NCI-H187 treated with DMSO at 0.1 percent for 48 hours (cell line): ENCODE data around the gene ACAD9.
"Not testable (repeated sequence)": the region's sequence is repeated elsewhere in the genome, so short reads cannot be mapped to it uniquely, and the experiment has no call there.

Experiments used
- DNase-seq: peaks from one replicate; lab custom pipeline; 2025; lab: John Stamatoyannopoulos, UW

ACAD9 gene

GRCh38 chr3:128895843-128896697 lies 16.6 kb downstream of the ACAD9 start:
- DNase-seq, result no peak

- no peak for DNase-seq
These were observed 23.0 kb downstream of the ACAD9 start for GRCh38 chr3:128902426-128902825.

DNA sequence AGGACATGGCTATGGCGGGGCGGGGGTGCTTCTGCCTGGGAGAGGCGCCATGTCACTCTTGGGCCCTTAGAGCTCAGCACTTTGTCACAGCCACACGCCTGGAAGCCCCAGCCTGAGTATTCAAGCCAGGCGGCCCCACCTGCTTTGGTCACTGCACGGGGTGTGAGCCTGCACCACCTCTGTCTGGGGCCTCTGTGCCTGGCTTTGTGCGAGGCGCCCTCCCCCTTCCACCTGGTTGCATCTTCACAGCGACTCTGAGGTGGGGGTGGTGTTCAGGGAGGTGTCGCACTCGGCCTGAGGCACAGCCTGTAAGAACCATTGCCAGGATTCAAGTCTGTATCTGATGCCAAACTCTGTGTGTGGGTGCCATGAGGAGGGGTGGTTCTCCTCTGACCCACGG lies 24.1 kb downstream of the ACAD9 start:
- DNase-seq, result no peak

- DNase-seq, result no peak
These were observed 26.8 kb downstream of the ACAD9 start for GRCh38 chr3:128906031-128906803.

DNA sequence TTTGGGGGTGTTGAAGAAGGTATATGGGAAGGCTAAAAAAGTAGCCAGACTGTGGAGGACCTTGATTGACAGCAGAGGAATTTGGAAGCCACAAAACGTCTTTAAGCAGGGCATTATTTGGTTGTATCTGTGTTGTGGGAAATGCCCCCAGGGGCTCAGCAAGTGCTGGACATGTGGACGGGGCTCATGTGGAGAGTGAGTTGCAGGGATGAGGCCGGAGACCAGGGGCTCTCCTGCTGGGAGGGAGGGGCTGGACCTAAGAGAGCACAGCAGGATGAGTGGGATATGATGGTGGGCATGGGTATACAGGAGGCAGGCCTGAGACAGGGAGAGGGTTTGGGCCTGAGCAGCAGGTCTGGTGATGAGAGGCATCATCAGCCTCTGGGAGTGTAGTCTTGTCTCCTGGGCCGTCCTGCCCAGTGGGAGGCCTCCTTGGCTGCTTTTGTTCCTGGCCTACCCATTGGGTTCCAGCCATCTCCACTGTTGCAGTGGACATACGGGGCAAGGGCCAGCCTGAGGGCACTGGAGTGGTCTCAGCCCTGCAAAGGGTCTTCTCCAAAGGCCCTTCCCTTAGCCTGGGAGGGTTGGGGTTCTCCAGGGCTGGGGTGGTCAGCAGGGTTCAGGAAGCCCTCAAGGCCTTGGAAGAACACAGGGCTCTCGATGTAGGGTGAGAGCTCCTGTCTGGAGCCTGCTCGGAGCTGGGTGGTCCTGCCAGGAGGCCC lies 27.5 kb downstream of the ACAD9 start:
- no peak for DNase-seq

DNA sequence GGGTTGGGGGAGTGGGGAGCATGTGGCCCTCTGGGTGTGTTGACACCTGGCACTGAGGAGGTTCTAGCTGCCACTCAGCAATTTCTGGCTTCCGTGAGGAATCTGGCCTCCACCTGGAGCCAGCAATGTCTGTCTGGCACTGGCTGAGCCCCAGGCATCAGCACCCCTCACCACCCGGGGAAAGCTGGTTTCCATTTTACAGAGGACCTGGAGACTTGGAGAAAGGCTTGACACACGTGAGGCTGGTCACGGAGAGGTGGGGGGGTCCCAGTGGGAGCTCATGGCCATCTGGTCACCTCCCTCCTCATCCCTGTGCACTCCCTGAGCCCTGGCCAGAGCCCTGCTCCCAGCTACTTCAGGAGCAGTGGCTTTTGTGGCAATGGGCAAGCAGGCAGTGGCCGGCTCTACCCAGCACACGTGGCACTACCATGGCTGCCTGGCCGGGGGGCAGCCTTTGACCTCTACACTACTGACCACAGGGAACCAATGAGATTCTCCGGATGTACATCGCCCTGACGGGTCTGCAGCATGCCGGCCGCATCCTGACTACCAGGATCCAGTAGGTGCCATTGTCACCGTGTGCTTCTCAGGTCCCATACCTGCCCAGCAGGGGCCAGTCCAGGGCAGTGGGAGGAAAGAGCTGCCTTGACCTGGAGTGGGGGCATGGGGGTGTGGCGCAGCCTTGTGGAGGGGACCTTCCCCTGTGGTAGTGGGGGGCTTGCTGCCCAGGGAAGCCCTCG lies 28.5 kb downstream of the ACAD9 start:
- no peak for DNase-seq

- no peak for DNase-seq
These were observed 29.5 kb downstream of the ACAD9 start for GRCh38 chr3:128908951-128909350.

DNA sequence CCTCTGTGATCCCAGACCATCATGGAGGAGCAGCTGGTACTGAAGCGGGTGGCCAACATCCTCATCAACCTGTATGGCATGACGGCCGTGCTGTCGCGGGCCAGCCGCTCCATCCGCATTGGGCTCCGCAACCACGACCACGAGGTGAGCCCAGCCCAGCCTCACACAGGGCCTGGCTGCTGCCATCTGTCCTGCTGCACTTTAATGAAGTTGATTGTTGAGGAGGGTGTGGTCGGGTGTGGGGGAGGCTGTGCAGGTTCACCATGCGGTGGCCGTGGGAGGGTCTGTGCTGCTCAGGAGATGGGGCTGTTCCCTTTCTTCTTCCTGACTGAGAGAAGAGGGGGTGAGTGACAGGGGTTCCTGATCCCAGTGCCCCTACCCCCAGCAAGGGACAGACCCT lies 30.6 kb downstream of the ACAD9 start:
- no peak for DNase-seq

- no peak for DNase-seq
These were observed 32.5 kb downstream of the ACAD9 start for GRCh38 chr3:128911911-128912310.

DNA sequence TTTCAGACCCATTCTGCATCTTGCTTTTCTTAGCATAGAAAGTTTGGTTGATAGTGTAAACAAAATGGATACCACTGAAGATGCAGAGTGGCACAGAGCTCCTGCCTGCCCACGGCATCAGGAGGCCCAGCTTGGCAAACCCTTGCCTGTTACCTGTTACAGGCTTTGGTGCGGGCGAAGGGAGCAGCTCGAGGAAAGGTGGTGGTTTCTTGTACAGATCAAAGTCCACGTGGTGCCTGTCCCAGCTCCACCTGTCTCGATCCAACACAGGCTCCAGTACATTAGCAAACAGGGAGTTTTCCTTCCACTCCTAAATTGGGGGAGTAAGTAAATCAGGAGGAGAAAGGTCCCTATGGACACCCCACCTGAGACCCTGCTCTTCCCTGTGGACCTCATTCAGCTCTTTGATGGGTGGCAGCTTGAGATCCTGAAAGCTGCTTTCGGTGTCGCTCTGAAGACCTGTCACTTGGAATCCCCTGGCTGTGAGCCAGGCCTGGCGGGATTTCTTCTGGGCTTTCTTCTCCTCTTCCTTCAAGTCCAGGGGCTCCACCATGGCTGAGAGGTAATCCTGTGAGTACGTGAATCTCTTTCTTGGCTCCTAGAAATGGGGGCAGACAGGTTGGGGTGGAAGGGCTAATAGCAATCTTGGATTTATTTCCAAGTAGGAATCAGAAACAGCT lies 35.7 kb downstream of the ACAD9 start:
- DNase-seq, result no peak

- DNase-seq, result no peak
These were observed 37.9 kb downstream of the ACAD9 start for GRCh38 chr3:128917291-128917690.

GRCh38 chr3:128919988-128920387 lies 40.6 kb downstream of the ACAD9 start:
- no peak for DNase-seq

DNA sequence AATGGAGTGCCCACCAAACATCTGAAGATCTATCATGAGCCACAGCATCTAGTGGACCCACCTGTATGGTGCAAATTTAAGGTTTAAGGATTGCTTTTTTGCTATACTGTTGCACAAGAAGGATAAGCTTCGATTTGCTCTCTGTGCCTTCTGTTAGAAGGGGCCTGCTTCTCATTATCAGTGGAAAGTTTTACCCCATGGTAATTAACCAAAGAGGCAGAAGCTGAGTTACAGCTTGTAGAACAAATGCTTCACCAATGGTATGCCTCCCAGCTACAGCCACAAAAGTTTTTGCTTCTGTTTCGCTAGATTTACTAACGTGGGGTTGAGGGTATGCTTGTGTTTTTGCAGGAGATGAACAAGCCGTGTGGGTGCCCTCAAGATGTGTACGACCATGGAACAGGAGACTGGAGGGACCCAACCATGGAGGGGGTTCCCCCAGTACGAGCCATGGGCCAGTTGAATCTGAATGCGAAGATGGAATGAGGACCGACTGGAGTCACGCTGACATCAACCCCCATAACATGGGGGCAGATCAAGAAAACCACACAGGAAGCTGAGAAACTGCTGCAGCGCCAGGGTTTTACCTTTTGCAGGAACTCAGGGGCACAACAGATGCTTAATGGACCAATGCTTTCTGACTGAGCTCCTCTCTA lies 43.5 kb downstream of the ACAD9 start:
- DNase-seq, result no peak

DNA sequence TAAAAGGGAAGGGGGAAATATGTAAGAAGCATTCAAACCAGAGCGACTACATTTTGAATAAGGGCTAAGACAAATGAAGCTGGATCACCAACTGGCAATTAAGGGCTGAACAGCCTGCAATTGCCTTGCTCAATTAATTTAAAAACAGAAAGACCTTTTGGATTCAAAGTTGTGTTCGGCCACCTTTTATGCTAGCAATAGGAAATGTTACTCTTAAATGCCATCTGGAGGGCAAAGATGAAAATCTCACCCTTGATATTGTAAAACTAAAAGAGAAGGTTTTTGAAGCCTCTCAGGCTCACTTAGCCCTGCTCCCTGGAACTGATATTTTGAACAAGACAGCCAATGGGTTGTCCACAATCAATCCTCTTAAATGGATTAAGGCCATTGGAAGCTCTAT lies 44.2 kb downstream of the ACAD9 start:
- DNase-seq, result no peak

GRCh38 chr3:128923986-128924385 lies 44.6 kb downstream of the ACAD9 start:
- not testable (repeated sequence) for DNase-seq

DNA sequence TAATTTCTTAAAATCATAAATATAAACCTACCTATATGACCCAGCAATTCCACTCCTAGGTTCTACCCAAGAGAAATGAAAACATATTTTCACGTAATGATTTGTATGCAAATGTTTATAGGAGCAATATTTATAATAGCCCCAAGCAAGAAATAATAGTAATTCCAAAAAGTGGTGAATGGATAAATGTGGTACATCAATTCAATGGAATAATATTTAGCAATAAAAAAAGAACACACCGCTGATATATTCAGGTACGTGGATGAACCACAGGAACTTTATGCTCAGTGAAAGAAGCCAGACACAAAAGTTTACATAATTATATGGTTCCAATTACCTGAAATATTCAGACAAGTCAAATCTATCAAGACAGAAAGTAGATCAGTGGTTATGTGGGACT lies 49.9 kb downstream of the ACAD9 start:
- no peak for DNase-seq

DNA sequence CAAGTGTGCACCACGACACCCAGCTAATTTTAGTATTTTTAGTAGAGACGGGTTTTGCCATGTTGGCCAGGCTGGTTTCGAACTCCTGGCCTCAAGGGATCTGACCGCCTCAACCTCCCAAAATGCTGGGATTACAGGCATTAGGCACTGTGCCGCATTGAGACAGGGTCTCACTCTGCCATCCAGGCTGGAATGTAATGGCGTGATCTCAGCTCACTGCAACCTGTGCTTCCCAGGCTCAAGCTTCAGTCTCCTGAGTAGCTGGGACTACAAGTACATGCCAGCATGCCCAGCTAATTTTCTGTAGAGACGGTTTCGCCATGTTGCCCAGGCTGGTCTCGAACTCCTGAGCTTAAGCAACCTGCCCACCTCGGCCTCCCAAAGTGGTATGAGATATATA lies 51.6 kb downstream of the ACAD9 start:
- no peak for DNase-seq

GRCh38 chr3:128932516-128933212 lies 53.2 kb downstream of the ACAD9 start:
- DNase-seq, result no peak

- DNase-seq, result no peak
These were observed 53.9 kb downstream of the ACAD9 start for GRCh38 chr3:128933213-128933921.

- DNase-seq, result no peak
These were observed 54.5 kb downstream of the ACAD9 start for GRCh38 chr3:128933922-128934253.
